Measurements from ENCODE around the gene SLAIN1. TPM values are rescaled to one million over a fixed set of nuclear protein-coding genes. Genes with fewer than 3 reads are reported as not detected.

Gene SLAIN1
- total and polyA plus RNA-seq, 2 donors (not counting 1 experiment from before 2014, with no cell fraction given) = 12.7 to 29.5 TPM

DNA sequence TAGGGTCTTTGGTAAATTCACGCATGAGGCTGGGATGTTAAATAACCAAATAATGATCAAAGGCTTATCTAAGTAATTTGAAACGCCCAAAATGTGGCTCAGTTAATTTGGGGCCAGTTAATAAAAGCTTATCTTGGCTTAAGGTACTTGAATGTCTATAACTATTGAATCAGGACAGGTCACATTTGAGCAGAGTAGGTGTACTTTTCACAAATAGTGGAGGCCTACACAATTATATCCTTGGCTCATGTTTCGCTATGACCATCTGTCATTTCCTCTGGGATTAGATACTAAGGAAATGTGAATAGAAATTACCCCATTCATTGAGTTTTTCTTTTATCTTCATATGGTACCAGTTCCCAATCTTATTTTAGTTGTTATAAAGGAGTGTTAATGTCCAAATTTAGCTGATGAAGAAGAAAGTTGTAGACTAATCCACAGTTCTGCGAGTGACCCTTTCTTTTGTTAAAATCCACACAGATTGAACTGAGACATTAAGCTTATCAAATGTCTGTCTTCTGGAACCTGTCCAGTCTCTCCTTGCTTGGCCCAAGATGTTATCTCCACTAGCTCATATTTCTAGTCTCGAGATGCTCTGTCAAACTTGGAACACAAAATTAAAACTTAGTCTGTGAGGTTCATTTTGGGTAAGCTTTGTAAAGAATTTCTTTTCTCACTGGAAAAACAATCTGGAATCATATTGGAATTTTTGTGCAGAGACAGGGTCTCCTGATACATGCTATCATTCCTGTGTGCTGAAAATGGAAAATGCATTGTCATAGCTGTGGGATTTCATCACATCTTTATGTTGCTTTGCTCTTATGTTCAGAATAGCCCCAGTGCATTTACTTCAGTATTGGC, 31.0 kb downstream of the SLAIN1 start:
- Histone ChIP-seq H2AFZ (ENCODE audit: insufficient read depth, low read depth, low read length, poor library complexity, severe bottlenecking) (no peak overlapping the region), H3K4me3 (ENCODE audit: control extremely low read depth in 1 of 5, extremely low read depth in 1 of 5, insufficient read depth in 1 of 5, low read depth in 2 of 5, low read length in 4 of 5) (no peak overlapping the region), H3K36me3 (replicated peaks in 1 of 2; ENCODE audit: control extremely low read depth in 1 of 2, control insufficient read depth in 1 of 2, extremely low read depth in 1 of 2, insufficient read depth in 2 of 2, low read length in 1 of 2) (peaks cover 2 to 10% of the 10 kb centered on the region in 2 experiments), H3K79me2 (ENCODE audit: control insufficient read depth, insufficient read depth, low read length) (no peaks in the 10 kb centered on the region), H3K9ac (ENCODE audit: low read length) (no peak overlapping the region), H3K27ac (ENCODE audit: low read length in 2 of 2) (no peak overlapping the region), H3K4me1 (ENCODE audit: control insufficient read depth in 2 of 2, insufficient read depth in 2 of 2, low read length in 2 of 2) (no peaks in the 10 kb centered on the region), H4K20me1 (ENCODE audit: control insufficient read depth, insufficient read depth, low read length, poor library complexity, severe bottlenecking) (no peaks in the 10 kb centered on the region), H3K4me2 (replicated peaks; ENCODE audit: low read depth, low read length, poor library complexity, severe bottlenecking) (no peak overlapping the region), H3K9me3 (ENCODE audit: control extremely low read depth in 1 of 3, control insufficient read depth in 2 of 3, insufficient read depth in 1 of 3, low read length in 2 of 3) (peaks cover 0 to 1% (median 0%) of the 10 kb centered on the region in 3 donors), H3K27me3 (replicated peaks in 1 of 4; ENCODE audit: control extremely low read depth in 1 of 4, control insufficient read depth in 3 of 4, insufficient read depth in 4 of 4, low read length in 3 of 4) (no peaks in the 10 kb centered on the region)
- ATAC-seq (ENCODE audit: low read depth) (no peak), DNase-seq (no peak)
- intact Hi-C loops (cut with micrococcal nuclease) = no loop called here
- ChIA-PET CTCF (no interaction called here), POLR2A (no interaction called here)
- WGBS (ENCODE audit: insufficient coverage) = 100% methylated on average over 1 of the region's 5 CpGs
- H3K9me3 Mint-ChIP-seq (ENCODE audit: insufficient read depth) = no peaks in the 10 kb centered on the region
- TF ChIP-seq, protein P1, sequence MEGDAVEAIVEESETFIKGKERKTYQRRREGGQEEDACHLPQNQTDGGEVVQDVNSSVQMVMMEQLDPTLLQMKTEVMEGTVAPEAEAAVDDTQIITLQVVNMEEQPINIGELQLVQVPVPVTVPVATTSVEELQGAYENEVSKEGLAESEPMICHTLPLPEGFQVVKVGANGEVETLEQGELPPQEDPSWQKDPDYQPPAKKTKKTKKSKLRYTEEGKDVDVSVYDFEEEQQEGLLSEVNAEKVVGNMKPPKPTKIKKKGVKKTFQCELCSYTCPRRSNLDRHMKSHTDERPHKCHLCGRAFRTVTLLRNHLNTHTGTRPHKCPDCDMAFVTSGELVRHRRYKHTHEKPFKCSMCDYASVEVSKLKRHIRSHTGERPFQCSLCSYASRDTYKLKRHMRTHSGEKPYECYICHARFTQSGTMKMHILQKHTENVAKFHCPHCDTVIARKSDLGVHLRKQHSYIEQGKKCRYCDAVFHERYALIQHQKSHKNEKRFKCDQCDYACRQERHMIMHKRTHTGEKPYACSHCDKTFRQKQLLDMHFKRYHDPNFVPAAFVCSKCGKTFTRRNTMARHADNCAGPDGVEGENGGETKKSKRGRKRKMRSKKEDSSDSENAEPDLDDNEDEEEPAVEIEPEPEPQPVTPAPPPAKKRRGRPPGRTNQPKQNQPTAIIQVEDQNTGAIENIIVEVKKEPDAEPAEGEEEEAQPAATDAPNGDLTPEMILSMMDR (IDR thresholded peaks at IDR 0.05) = no peak
- TF ChIP-seq EZH2 (IDR thresholded peaks at IDR 0.05; ENCODE audit: borderline replicate concordance, insufficient read depth, low read depth, low read length, poor library complexity, severe bottlenecking) = no peak
- H3K4me1 Mint-ChIP-seq = peaks cover 19% of the 10 kb centered on the region
- no peak overlapping the region for H3K27ac Mint-ChIP-seq
- H3K27me3 Mint-ChIP-seq = no peaks in the 10 kb centered on the region
- H3K4me3 Mint-ChIP-seq = no peak overlapping the region

DNA sequence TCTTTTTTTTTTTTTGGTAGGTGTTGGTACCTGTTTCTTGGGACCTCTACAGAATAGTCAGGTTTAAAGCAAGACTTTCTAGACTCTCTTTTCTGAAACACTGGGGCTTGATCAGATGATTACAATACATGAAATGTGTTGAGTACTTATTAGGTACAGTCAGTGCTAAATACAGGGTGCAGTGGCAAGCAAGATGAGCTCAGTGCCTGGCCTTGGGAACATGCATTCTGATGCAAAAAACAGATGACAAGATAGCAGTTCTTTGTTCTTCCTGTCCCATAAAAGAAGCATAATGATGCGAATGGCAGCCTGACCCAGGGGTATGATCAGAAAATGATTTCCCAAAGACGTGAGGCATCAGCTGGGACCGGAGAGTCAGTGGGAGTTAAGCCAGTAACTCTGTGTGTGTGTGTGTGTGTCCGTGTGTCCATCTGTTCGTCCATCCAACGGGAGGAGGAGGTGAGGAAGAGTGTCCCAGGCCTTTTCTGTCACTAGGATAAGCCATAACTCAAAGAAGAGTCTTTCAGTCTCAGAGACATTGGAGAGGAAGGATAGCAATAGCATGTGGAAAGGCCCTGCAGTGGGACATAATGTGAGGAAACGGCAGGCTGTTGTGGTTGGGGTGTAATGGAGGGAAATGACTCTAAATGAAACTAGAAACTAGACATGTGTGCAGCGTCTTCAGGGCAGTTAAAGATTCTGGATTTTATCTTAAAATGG, 32.2 kb downstream of the SLAIN1 start:
- ChIA-PET CTCF (no interaction called here), POLR2A (no interaction called here)
- WGBS (ENCODE audit: insufficient coverage) = 70% methylated on average over 8 of the region's 8 CpGs
- Histone ChIP-seq H3K79me2 (ENCODE audit: control insufficient read depth, insufficient read depth, low read length) (no peaks in the 10 kb centered on the region), H3K9ac (ENCODE audit: low read length) (no peak overlapping the region), H3K4me2 (replicated peaks; ENCODE audit: low read depth, low read length, poor library complexity, severe bottlenecking) (no peak overlapping the region), H2AFZ (ENCODE audit: insufficient read depth, low read depth, low read length, poor library complexity, severe bottlenecking) (no peak overlapping the region), H3K4me3 (ENCODE audit: control extremely low read depth in 1 of 5, extremely low read depth in 1 of 5, insufficient read depth in 1 of 5, low read depth in 2 of 5, low read length in 4 of 5) (no peak overlapping the region), H3K27me3 (replicated peaks in 1 of 4; ENCODE audit: control extremely low read depth in 1 of 4, control insufficient read depth in 3 of 4, insufficient read depth in 4 of 4, low read length in 3 of 4) (no peaks in the 10 kb centered on the region), H3K9me3 (ENCODE audit: control extremely low read depth in 1 of 3, control insufficient read depth in 2 of 3, insufficient read depth in 1 of 3, low read length in 2 of 3) (peaks cover 0 to 1% (median 0%) of the 10 kb centered on the region in 3 donors), H3K4me1 (ENCODE audit: control insufficient read depth in 2 of 2, insufficient read depth in 2 of 2, low read length in 2 of 2) (no peaks in the 10 kb centered on the region), H3K36me3 (replicated peaks in 1 of 2; ENCODE audit: control extremely low read depth in 1 of 2, control insufficient read depth in 1 of 2, extremely low read depth in 1 of 2, insufficient read depth in 2 of 2, low read length in 1 of 2) (peaks cover 0 to 10% of the 10 kb centered on the region in 2 experiments), H4K20me1 (ENCODE audit: control insufficient read depth, insufficient read depth, low read length, poor library complexity, severe bottlenecking) (no peaks in the 10 kb centered on the region), H3K27ac (ENCODE audit: low read length in 2 of 2) (no peak overlapping the region)
- TF ChIP-seq, protein P1 (IDR thresholded peaks at IDR 0.05) = no peak
- TF ChIP-seq EZH2 (IDR thresholded peaks at IDR 0.05; ENCODE audit: borderline replicate concordance, insufficient read depth, low read depth, low read length, poor library complexity, severe bottlenecking) = no peak
- no peaks in the 10 kb centered on the region for H3K27me3 Mint-ChIP-seq
- no peak overlapping the region for H3K27ac Mint-ChIP-seq
- ATAC-seq (ENCODE audit: low read depth) (no peak), DNase-seq (no peak)
- peaks cover 19% of the 10 kb centered on the region for H3K4me1 Mint-ChIP-seq
- H3K4me3 Mint-ChIP-seq = no peak overlapping the region
- no peaks in the 10 kb centered on the region for H3K9me3 Mint-ChIP-seq (ENCODE audit: insufficient read depth)
- intact Hi-C loops (cut with micrococcal nuclease) = no loop called here
